Measurements from ENCODE around the gene TDRD7. TPM values are rescaled to one million over a fixed set of nuclear protein-coding genes. Genes with fewer than 3 reads are reported as not detected.

The TDRD7 gene
- total RNA-seq, 1 donor from 2014 or later = 8.6 TPM

- Mint-ChIP-seq H3K36me3 (peaks cover 39% of the 10 kb centered on the region), H3K27ac (no peak overlapping the region), H3K9me3 (peaks cover 20% of the 10 kb centered on the region), H3K27me3 (ENCODE audit: low read depth) (no peaks in the 10 kb centered on the region), H3K4me1 (no peaks in the 10 kb centered on the region), H3K4me3 (no peak overlapping the region)
- DNase-seq (ENCODE audit: low spot score in 2 of 2, unreplicated experiment in 2 of 2) = no peak
- TF ChIP-seq CTCF (IDR thresholded peaks at IDR 0.05; ENCODE audit: unreplicated experiment) = no peak
Measured at GRCh38 chr9:97373331-97373730, 38.6 kb upstream of the TDRD7 start.

DNA sequence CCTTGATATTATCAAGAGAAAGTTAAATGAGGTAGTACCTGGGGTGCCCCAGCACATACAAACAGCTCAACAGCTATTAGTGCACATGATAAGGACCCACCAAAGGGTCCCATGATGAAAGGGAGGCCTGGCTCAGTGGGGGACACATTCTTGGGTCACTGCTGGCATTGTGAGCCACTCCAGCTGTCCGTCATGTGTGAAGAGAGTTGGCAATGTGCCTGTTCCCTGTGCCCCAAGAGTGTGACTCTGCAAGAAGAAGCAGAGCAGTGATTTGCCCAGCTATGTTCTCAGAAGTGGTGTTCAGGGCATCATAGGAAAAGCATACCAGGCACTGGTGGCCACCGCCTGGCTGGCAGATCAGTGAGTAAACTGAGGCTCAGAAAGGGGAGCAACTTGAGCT lies 37.1 kb upstream of the TDRD7 start:
- Mint-ChIP-seq H3K27me3 (ENCODE audit: low read depth) (no peaks in the 10 kb centered on the region), H3K4me3 (no peak overlapping the region), H3K9me3 (peaks cover 8% of the 10 kb centered on the region), H3K4me1 (no peaks in the 10 kb centered on the region), H3K27ac (no peak overlapping the region), H3K36me3 (peaks cover 31% of the 10 kb centered on the region)
- TF ChIP-seq CTCF (IDR thresholded peaks at IDR 0.05; ENCODE audit: unreplicated experiment) = no peak
- DNase-seq (ENCODE audit: low spot score in 2 of 2, unreplicated experiment in 2 of 2) = no peak

GRCh38 chr9:97376902-97377301 lies 35.0 kb upstream of the TDRD7 start:
- Mint-ChIP-seq H3K4me3 (no peak overlapping the region), H3K36me3 (peaks cover 22% of the 10 kb centered on the region), H3K4me1 (no peaks in the 10 kb centered on the region), H3K27ac (no peak overlapping the region), H3K27me3 (ENCODE audit: low read depth) (no peaks in the 10 kb centered on the region), H3K9me3 (no peaks in the 10 kb centered on the region)
- TF ChIP-seq CTCF (IDR thresholded peaks at IDR 0.05; ENCODE audit: unreplicated experiment) = no peak
- no peak for DNase-seq (ENCODE audit: low spot score in 2 of 2, unreplicated experiment in 2 of 2)

- DNase-seq (ENCODE audit: low spot score in 2 of 2, unreplicated experiment in 2 of 2) = no peak
- peaks cover 11% of the 10 kb centered on the region for H3K27me3 Mint-ChIP-seq (ENCODE audit: low read depth)
- no peaks in the 10 kb centered on the region for H3K9me3 Mint-ChIP-seq
- no peak overlapping the region for H3K27ac Mint-ChIP-seq
- no peaks in the 10 kb centered on the region for H3K4me1 Mint-ChIP-seq
- no peak overlapping the region for H3K4me3 Mint-ChIP-seq
- TF ChIP-seq CTCF (IDR thresholded peaks at IDR 0.05; ENCODE audit: unreplicated experiment) = no peak
- peaks cover 14% of the 10 kb centered on the region for H3K36me3 Mint-ChIP-seq
Measured at GRCh38 chr9:97382099-97382718, 29.7 kb upstream of the TDRD7 start.

DNA sequence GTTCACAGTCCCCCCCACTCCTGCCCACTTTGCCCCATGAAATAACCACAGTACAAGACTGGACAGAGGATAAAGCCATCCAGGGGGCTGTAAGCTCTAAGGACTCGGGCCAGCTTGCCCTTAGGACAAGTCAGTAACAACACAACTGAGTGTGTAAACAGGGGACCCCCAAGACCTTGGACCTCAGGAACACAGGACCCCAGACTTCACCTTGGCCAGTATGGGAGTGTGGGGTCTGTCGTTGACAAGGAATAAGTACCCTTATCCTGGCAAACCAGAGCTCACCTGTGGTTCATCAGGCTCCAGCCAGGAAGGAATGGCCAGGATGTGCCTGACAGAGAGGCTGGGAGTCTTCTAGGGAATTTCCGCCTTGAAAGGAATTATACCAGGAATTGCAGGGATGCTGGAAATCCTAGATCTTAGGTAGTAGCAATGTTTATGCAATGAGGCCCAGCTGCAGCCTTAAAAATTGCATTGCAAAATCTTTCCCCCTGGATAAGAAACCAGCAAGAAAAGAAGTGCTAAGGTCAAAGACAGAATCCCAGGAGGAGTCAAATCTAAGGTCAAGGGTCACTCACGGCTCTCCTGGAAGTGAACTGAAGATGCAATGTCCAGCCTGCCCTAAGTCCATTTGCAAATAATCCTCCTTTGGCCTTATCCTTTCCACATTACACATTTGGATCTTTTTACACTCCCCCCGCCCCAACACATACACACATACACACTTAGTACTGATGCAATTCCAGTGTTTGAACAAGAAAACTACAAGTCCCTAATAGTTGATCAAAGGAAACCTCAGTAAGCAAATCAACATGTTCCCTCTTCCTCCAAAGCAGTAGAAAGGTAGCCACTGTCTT lies 27.3 kb upstream of the TDRD7 start:
- DNase-seq (ENCODE audit: low spot score in 2 of 2, unreplicated experiment in 2 of 2) = no peak
- TF ChIP-seq CTCF (IDR thresholded peaks at IDR 0.05; ENCODE audit: unreplicated experiment) = no peak
- H3K4me1 Mint-ChIP-seq = no peaks in the 10 kb centered on the region

More for the DNA sequence above, 27.3 kb upstream of the TDRD7 start:
- no peak overlapping the region for H3K27ac Mint-ChIP-seq
- H3K27me3 Mint-ChIP-seq (ENCODE audit: low read depth) = peaks cover 24% of the 10 kb centered on the region
- H3K9me3 Mint-ChIP-seq = no peaks in the 10 kb centered on the region
- no peak overlapping the region for H3K4me3 Mint-ChIP-seq
- H3K36me3 Mint-ChIP-seq = peaks cover 6% of the 10 kb centered on the region

Data from mesothelial cell of epicardium (in vitro differentiated cells).